ENCODE results near the gene OR51A7. TPM values are rescaled to one million over a fixed set of nuclear protein-coding genes. Genes with fewer than 3 reads are reported as not detected.

The OR51A7 gene
- total and polyA plus RNA-seq, 2 of the 8 experiments (the other 6 are each of a cell fraction or from before 2014, with no cell fraction given) = not detected

DNA sequence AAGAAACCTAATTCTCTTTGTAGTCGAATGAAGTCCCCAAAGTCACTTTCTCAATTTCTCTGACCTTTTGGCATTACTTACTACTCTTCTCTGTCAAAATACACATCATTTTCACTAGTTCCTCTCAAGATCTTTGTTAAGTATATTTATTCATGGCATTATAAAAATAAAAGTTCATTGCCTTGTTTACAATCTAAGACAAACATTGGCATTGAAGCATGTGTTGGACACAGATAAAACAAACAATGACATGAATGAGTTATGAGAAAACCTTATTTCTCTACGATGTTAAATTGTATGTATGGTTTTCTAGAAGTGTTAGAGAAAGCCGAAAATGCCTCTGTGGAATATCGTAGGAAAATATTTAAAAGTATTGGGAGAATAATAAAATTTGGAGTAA is 29.2 kb downstream of the OR51A7 start (continued):
- TF ChIP-seq, protein P1, sequence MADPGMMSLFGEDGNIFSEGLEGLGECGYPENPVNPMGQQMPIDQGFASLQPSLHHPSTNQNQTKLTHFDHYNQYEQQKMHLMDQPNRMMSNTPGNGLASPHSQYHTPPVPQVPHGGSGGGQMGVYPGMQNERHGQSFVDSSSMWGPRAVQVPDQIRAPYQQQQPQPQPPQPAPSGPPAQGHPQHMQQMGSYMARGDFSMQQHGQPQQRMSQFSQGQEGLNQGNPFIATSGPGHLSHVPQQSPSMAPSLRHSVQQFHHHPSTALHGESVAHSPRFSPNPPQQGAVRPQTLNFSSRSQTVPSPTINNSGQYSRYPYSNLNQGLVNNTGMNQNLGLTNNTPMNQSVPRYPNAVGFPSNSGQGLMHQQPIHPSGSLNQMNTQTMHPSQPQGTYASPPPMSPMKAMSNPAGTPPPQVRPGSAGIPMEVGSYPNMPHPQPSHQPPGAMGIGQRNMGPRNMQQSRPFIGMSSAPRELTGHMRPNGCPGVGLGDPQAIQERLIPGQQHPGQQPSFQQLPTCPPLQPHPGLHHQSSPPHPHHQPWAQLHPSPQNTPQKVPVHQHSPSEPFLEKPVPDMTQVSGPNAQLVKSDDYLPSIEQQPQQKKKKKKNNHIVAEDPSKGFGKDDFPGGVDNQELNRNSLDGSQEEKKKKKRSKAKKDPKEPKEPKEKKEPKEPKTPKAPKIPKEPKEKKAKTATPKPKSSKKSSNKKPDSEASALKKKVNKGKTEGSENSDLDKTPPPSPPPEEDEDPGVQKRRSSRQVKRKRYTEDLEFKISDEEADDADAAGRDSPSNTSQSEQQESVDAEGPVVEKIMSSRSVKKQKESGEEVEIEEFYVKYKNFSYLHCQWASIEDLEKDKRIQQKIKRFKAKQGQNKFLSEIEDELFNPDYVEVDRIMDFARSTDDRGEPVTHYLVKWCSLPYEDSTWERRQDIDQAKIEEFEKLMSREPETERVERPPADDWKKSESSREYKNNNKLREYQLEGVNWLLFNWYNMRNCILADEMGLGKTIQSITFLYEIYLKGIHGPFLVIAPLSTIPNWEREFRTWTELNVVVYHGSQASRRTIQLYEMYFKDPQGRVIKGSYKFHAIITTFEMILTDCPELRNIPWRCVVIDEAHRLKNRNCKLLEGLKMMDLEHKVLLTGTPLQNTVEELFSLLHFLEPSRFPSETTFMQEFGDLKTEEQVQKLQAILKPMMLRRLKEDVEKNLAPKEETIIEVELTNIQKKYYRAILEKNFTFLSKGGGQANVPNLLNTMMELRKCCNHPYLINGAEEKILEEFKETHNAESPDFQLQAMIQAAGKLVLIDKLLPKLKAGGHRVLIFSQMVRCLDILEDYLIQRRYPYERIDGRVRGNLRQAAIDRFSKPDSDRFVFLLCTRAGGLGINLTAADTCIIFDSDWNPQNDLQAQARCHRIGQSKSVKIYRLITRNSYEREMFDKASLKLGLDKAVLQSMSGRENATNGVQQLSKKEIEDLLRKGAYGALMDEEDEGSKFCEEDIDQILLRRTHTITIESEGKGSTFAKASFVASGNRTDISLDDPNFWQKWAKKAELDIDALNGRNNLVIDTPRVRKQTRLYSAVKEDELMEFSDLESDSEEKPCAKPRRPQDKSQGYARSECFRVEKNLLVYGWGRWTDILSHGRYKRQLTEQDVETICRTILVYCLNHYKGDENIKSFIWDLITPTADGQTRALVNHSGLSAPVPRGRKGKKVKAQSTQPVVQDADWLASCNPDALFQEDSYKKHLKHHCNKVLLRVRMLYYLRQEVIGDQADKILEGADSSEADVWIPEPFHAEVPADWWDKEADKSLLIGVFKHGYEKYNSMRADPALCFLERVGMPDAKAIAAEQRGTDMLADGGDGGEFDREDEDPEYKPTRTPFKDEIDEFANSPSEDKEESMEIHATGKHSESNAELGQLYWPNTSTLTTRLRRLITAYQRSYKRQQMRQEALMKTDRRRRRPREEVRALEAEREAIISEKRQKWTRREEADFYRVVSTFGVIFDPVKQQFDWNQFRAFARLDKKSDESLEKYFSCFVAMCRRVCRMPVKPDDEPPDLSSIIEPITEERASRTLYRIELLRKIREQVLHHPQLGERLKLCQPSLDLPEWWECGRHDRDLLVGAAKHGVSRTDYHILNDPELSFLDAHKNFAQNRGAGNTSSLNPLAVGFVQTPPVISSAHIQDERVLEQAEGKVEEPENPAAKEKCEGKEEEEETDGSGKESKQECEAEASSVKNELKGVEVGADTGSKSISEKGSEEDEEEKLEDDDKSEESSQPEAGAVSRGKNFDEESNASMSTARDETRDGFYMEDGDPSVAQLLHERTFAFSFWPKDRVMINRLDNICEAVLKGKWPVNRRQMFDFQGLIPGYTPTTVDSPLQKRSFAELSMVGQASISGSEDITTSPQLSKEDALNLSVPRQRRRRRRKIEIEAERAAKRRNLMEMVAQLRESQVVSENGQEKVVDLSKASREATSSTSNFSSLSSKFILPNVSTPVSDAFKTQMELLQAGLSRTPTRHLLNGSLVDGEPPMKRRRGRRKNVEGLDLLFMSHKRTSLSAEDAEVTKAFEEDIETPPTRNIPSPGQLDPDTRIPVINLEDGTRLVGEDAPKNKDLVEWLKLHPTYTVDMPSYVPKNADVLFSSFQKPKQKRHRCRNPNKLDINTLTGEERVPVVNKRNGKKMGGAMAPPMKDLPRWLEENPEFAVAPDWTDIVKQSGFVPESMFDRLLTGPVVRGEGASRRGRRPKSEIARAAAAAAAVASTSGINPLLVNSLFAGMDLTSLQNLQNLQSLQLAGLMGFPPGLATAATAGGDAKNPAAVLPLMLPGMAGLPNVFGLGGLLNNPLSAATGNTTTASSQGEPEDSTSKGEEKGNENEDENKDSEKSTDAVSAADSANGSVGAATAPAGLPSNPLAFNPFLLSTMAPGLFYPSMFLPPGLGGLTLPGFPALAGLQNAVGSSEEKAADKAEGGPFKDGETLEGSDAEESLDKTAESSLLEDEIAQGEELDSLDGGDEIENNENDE (IDR thresholded peaks at IDR 0.05; ENCODE audit: insufficient replicate concordance, low read length) = no peak
- no peak for TF ChIP-seq JUN (IDR thresholded peaks at IDR 0.05; ENCODE audit: low read depth, low read length)
- no peak for TF ChIP-seq SIN3A (conservative IDR thresholded peaks at IDR 0.05 in 1 of 2, IDR thresholded peaks at IDR 0.05 in 1 of 2; ENCODE audit: low read depth in 1 of 2, low read length in 2 of 2)
- TF ChIP-seq, protein P2, sequence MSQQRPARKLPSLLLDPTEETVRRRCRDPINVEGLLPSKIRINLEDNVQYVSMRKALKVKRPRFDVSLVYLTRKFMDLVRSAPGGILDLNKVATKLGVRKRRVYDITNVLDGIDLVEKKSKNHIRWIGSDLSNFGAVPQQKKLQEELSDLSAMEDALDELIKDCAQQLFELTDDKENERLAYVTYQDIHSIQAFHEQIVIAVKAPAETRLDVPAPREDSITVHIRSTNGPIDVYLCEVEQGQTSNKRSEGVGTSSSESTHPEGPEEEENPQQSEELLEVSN (IDR thresholded peaks at IDR 0.05) = no peak
- no peak for TF ChIP-seq TAF1 (IDR thresholded peaks at IDR 0.05; ENCODE audit: low read depth, low read length)

Measured in H1 (cell line).